Activated CD4-positive, CD25-positive, alpha-beta regulatory T cell treated with anti-CD3 and anti-CD28 coated beads, Interleukin-2, amount 50 U/mL, for 72 hours (primary cell): ENCODE results near the gene LRRC4C.
"Not testable (repeated sequence)": the region's sequence is repeated elsewhere in the genome, so short reads cannot be mapped to it uniquely, and the experiment has no call there.

Experiments
- DNase-seq: peaks from one replicate; pipeline ENCODE4 v3.0.0; 2021

LRRC4C gene

DNA sequence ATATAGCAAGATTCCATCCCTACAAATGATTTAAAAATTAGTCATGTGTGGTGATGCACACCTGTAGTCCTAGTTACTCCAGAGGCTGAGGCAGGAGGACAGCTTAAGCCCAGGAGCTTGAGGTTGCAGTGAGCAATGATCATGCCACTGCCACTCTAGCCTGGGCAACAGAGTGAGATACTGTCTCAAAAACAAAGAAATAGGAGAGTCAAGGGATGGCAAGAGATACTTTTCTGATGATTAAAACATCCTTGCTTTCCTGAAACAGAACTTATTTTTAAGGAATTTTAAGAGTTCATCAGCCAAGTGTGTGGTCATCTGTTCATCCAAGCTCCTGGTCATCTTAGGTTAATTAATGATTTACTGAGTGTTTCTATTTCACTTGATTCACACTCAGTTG lies 1252.0 kb downstream of the LRRC4C start:
- DNase-seq, result no peak

DNA sequence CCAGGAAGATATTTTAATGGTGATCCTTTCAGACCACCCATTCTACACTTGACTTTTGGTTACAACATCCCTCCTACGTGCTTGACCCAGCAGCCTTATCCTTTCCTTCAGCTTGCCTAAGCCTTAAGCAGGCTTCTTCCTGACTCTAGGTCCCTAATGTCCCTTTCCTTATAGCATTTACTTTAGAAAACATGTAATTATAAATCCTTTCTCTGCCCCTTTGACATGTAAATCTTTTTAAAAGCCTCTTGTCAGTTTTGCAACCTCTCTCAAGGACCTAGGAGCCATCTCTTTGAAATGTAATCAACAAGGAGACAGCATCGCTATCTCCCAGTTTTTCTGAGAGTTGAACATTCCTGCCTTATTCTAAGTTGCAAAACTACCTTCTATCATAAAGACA lies 1255.2 kb downstream of the LRRC4C start:
- no peak for DNase-seq

DNA sequence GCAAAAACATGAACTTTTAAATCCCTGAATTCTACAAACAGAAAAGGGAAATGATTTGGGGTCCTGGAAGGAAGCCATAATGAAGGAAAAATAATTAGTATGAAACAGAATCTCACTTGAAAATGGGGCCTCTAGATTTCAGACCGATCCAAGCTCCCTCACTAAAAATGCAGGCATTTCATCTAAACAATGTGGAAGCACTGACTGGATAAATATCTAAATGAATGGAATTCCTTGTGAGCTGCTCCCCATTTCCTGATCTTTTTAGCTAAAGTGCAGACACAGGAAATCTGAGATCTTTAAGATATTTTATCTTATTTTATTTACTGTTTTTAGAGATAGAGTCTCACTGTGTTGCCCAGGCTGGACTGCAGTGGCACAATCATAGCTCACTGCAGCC lies 1255.8 kb downstream of the LRRC4C start:
- DNase-seq, result no peak

DNA sequence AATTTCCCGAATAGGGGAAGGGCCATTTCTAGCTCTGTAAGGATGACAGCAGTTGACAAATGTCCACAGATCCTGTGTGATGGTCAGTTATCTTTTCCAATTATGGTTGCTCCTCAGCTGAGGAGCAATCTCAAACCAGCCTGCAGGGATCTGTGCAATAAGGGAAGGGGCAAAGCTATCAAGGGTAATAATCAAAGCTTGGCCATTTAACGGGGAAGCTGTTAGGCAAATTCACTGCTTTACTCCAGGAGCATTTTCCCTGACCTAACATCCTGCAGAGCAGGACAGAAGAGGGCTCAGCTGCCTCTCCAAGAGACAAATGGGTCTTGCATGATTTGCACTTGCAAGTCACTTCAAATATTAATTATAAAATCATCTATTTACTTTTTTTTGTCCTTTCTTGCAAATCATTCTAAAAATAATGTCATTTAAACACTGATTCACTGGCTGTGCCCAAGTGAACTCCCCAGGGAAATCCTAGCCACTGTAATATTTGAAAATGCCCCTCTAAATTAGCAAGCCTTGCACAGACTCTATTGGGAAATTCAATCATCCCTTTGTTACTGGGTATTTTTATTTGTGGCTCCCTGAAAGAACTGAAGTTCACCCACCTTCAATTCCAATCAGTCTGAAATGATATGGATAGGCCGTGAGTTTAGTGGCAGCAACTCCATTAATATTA lies 1256.7 kb downstream of the LRRC4C start:
- no peak for DNase-seq

DNA sequence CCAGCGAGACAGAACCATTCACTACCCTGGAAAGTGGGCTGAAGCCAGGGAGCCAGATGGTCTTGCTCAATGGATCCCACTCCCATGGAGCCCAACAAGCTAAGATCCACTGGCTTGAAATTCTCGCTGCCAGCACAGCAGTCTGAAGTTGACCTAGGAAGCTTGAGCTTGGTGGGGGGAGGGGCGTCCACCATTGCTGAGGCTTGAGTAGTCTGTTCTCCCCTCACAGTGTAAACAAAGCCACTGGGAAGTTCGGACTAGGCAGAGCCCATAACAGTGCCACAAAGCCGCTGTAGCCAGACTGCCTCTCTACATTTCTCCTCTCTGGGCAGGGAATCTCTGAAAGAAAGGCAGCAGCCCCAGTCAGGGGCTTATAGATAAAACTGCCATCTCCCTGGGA lies 1266.9 kb downstream of the LRRC4C start:
- DNase-seq, result not testable (repeated sequence)

DNA sequence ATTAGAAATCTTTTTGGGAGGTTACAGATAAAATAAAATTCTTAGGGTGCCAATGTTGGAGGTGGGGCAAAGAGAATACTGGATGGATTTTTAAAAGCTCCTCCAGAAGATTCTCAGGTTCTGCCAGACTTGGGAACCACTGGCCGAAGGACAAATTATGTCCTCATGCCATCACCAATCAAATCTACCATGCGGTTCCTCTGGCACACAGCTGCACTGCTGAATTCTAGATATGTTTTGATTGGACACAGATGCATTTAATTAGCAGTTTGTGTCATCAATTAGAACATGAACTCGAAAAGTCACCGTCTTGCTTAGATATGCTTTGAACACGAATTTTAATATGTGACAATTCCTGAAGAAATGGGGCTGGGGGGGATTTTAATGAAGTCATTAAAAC lies 1269.2 kb downstream of the LRRC4C start:
- no peak for DNase-seq

DNA sequence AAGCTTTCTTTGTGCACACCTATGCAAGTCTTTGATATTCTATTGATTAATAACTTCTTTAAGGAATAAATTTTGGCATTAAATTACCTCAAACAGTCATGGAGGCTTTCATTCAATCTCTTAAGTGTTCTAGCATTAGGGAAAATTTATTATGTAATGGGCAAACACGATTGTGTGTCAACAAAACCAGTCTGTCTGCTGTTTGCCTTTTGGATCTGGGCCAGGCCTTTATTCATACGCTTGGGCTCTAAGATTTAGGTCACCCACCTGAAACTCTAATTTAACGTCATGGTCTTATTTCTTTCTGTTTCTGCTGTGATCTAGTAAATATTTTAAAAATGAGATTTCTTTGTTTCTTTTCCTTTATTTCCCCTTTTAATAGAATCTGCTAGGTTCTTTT lies 1270.6 kb downstream of the LRRC4C start:
- no peak for DNase-seq

DNA sequence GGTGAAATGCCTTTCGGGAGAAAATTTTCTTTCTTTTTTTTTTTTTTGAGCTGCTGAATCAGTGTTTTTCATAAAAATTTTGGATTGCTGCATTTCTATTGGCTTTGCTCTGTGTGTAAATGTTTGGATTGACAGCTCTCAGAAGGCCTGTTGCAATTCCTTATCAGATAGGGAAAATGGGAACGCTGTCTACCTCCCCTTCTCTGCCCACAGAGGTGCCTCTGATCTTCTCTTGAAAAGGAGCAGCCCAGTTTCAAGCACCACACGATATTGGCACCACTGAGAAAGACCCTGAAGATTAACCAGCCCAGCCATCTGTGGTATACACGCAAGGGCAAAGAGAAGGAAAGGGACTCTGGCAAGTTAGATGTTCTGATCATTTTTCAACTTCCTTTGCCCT lies 1272.2 kb downstream of the LRRC4C start:
- DNase-seq, result no peak

DNA sequence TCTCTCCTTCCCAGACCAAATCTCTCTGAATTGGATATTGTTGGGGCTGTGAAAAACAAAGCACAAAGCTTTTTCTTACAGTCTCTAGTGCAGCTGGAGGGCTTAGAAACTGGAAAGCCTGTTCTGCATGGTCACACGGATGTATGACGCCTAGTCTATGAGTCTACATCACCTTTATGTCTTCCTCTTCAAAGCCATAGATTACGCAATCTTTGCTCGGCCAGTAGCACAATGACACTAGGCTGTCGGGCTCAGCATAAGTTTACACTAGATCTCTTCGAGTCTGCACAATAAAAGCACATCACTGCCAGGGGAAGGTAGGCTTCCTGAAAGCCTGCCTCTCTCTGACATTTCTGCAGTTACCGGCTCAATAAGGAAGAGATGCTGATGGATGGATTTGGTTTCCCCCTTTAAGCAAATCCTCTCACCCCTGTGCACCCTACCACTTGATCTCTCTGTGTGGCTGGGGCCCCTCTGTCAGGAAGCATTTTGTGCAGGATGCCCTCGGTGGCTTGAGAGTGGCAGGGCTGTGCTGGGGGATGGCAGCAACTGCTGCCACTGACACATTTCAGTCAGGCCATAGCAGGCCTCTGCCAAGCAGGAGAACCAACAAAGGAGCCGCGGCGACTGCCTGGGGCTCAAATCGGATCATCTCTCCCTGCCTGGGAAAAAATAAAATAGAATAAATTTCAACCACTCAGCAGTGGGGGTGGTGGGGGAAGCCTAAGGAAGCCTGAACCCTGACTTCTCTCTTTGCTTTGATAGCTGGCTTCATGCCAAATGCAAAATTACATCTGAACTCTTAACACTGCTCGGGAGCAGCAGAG lies 1272.8 kb downstream of the LRRC4C start:
- DNase-seq, result no peak

DNA sequence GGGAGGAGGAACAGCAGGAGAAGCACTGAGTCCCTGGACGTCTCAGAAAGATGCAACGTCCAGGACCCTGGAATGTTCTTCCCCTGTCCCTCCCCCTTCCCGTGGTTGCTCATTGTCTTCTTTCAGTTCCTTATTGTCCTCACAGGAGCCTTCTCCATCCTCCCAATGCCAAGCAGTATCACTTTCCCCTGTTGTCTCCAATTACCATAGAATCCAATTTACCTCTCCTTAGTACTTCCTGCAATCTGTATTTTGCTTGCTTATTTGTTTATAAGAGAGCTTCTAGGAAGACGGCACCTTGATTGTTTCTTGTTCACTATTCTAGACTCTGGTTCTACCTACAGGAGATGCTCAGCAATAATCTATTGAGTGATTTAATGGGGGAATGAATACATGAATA lies 1273.7 kb downstream of the LRRC4C start:
- DNase-seq, result no peak

DNA sequence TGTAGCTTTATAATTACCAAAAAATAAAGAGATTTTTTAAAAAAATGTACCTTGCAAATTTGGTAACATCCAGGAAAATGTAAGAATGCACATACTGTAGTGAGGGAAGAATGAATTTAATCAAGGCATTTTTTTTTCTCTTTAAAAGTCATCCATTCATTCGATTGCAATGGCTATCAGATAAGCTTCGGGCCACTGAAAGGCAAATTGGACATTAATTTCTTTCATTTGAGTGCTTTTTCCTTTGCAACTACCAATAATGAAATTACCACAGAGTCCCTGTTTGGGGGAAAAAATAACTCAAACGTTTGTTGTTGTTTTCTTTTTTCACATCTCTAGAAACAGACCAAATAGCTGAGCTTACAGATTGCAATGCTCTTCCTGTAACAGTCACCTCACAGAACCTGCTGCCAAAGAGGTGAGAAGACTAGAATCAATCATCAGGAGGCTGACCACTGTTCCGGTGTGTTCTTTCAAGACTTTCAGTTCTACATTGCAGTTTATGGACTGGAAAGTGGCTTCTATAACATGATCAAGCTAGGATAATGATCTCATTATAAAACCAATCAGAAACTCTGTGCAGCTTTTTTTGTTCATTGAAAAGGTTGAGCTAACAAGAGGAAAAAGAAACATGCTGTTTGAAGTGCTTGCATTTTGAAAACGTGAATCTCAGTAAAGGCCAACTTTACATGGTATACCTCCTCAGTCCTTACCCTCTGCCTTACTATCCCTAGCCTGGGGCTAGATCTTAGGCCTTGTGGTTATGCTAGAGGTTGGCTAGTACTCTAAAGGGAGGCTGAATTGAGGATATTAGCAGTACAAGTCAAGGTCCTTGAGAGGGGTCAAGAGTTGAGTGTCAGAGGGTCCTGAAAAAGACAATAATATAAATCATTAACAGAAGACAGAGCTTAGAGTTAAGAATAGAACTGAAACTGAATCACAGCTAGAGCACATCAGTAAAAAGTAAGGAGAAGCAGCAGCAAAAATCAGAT lies 1276.1 kb downstream of the LRRC4C start:
- DNase-seq, result no peak

DNA sequence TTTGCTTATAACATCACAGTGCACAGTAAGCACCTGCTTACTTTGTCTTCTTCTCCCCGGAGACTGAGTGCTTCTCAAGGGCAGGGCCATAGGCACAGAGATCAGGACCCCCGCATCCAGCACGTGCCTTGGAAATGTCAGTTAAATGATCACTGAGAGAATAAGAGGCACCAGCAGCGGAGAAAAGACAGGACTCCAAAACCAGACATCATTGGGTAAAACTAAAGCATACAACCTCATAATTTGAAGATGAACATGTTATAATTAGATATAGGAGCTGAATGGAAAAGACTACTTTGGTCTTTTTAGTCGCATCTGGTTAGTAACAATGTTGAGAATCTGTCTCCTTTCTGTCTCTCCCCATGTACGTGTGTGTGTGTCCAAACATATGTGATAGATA lies 1279.9 kb downstream of the LRRC4C start:
- DNase-seq, result no peak

DNA sequence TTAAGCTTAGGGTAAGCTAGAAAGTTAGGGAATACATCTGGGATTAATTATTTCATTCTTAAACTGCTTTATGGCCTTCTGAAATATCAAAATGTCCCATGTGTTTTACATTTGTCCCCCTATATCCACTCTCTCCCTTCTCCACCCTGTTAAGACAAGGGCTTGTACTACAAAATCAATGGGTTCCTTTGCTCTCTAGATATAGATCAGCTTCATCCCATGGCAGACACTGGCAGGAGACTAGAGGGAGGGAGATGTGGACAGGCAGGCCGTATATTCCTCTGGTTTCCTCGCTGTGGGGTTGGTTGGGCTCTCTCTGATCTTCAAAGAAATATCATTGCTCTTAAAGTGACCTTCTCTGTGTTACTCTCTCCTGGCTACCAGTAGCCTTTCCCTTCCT lies 1281.0 kb downstream of the LRRC4C start:
- no peak for DNase-seq

DNA sequence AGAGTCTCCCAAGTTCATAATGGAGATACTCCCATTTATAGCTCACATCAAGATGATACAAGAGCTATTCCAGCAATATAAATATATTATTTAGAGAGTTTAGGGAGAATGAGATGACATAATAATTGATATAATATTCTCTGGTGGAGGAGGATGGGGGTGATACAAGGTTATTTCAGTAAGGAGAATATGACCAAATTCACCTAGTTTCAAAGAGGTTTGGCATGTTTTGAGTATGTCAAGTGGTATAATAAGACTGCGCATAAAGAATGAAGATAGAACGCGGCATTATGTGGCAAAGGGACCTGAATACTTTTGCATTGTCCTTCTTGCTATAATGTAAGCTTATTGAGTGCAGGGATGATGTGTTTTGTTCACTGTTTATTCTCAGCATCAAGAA lies 1283.5 kb downstream of the LRRC4C start:
- DNase-seq, result no peak

DNA sequence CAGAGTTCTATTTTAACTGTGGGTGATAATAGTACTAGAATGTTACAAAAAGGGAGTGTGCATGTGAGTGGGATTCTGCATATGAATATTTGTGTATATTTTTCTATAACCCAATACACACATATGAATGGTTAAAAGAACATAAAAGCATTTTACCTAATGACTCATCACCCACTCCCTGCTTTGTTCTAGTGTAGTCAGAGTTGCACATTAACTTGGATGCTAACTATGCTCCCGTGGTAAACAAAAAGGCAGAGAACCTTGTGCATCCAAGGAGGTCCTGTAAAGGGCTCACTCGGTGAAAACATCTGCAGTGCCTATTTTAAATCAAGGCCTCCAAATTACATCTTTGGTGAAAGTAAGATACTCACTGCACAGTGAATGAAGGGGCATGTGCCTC lies 1289.4 kb downstream of the LRRC4C start:
- DNase-seq, result no peak

DNA sequence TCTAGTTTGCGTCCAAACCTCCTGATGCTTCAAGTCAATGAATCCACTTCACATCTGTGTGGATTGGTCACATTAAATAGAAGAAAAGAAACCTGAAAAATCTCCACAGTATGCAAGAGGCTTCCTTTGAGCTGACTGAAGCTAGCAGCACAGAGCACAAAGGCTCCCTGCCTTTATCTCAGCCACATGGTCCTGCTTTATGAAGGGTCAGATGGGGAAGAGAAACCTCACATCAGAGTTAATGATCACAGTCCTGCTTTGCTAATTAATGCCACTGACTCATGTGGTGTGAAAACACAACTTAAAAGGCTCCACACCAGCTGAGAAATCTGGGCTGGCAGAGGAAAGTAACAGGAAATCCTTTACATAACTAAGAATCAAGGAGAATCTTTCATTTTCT lies 1291.0 kb downstream of the LRRC4C start:
- DNase-seq, result no peak

DNA sequence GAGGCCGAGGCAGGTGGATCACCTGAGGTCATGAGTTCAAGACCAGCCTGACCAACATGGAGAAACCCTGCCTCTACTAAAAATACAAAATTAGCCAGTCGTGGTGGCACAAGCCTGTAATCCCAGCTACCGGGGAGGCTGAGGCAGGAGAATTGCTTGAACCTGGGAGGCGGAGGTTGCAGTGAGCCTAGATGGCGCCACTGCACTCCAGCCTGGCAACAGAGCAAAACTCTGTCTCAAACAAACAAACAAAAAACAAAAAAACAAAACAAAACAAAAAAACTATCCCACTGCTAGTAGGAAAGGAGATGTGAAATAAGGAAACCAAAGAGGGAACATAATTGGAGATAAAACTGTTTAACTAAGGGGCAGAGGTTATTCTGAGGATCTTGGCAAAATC lies 1291.6 kb downstream of the LRRC4C start:
- not testable (repeated sequence) for DNase-seq

DNA sequence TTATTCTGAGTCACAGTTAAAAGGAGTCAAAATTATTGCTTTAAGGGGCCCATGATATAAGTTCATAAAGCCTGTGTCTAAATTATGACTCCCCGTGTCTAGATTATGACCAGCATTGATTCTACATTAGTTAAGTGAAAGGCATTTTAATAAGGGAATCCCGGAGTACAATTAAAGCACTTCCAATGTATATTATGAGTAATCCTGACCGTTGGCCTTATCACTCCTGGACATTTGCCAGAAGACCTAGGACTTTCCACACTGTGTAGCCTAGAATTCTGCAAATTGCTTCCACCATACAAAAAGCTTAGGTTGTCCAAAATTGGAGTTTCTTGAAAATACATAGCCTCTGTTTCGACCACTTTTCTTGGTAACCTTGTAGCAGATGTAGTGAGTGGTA lies 1292.6 kb downstream of the LRRC4C start:
- DNase-seq, result no peak

DNA sequence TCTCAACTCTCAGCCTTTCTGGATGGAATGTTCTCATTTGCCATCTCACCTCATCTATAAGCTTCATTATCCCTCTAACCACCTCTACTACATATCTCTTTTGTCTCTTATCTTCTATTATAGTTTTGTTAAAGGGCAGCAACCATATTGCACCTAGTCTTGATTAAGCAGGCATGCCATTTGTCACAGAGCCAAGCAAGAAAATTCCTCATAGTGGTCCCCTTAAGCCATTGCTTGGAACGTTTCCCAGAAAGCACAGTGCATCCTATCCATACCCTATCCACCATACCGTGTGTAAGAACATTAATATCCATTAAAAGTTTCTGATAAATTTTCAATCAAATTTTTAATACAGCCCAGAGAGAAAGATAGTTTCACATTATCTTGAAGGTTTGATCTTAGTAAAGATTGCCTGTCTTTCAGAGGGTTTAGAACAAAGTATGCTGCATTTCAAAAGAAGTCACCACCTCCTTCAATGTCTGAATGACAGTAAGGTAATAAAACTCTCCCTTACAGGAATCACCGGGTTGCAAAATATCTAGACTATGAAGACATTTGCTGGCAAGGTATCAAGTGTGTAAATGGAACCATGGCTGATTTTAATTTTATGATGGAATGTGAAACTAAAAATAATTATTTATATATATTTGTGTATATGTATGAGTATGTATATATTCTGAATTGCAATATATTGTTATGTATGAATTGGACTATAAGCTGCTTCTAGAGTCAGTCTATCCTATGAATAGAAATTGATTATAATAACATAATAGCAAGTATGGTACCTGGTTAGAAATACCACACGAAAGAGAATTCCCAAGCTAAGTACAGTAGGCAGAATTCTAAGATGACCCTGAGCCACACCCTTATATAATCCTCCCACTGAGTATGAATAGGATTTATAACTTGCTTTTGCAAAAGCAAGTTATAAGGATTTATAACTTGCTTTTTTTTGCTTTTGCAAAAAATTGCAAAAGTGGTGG lies 1296.3 kb downstream of the LRRC4C start:
- no peak for DNase-seq

DNA sequence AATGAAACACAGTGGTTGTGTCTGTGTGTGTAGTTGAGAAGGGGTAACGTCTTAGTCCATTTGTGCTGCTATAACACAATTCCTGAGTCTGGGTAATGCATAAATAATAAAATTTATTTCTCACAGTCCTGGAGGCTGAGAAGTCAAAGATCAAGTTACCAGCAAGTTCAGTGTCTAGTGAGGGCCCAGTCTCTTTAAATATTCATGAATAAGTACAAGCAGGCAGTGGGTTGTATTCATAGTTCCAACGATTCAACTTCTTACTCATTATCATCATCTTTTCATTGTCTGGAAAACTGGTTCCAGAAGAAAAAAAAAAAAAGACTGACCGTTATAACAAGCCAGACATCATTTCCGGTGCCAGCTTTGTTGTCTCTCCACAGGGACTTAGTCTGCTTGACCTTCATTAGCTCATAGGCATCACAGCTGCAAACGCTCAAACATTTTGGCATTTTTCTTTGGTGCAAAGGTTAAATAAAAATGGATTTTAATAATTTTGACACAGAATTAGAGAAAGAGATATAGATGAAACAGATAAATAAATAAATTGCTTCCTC lies 1297.5 kb downstream of the LRRC4C start:
- no peak for DNase-seq

DNA sequence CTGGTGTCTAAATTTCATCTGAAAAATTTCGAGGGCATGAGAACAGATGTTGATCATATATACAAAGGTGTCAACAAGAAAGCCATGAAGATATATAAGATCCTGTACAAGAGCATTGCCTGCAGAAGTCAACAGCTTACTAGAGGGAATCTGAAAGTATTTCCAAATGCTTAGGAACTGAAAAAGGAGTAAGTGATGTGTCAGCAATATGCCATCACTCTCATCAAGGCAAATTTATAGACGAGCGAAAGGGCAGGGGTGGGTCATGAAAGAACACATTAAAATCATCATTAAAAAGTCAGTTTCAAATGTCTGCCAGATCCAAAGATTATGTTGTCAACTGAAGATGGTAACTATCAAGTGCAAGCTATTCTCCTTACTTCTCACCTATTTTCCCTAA lies 1299.0 kb downstream of the LRRC4C start:
- DNase-seq, result no peak

DNA sequence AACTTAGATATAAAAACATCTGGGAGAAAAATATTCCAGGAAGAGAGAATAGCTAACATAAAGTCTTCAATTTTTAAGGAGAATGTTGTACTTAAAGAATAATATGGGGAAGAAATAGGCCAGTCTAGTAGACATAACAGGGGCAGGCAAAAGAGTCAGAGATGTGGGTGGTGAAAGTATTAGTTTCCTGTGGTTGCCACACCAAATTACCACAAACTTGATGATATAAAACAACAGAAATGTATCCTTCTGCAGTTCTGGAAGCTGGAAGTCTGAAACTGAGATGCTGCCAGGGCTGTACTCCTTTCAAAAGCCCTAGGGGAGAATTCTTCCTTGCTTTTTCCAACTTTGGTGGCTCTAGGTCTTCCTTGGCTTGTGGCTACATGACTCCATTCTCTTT lies 1309.7 kb downstream of the LRRC4C start:
- DNase-seq, result no peak
